HepG2 (cell line): ENCODE results near the gene FAM187B. TPM values are rescaled to one million over a fixed set of nuclear protein-coding genes. Genes with fewer than 3 reads are reported as not detected.
A peak's percentile ranks its signal among the peaks of the same experiment; 100 is the strongest.

Source experiments
- AGO2 ChIP-seq: fragments of 200-400 bp; formaldehyde crosslinking; optimal IDR thresholded peaks from 2 replicates; pipeline ENCODE3; 2017; ENCODE audit warnings: mild to moderate bottlenecking, low read depth, low read length, moderate library complexity
- ASH2L ChIP-seq: fragments of 300-600, 200-600 bp; sonication (generic); IDR thresholded peaks from 2 replicates; pipeline ENCODE4 v1.7.0; 2017; ENCODE audit warnings: low read depth, mild to moderate bottlenecking, moderate library complexity, mixed read lengths, low read length; ENCODE audit not compliant: insufficient read length
- CTCF ChIP-seq: sonication (generic); formaldehyde crosslinking; IDR thresholded peaks from 2 replicates; pipeline ENCODE4 v1.5.0; 2020; ENCODE audit warnings: mild to moderate bottlenecking, missing genetic modification reagents, moderate library complexity
- HMGXB3 ChIP-seq: sonication (generic); formaldehyde crosslinking; IDR thresholded peaks from 2 replicates; pipeline ENCODE4 v1.4.0; 2020; ENCODE audit warnings: missing genetic modification reagents, borderline replicate concordance
- HOXA3 ChIP-seq: sonication (generic); formaldehyde crosslinking; IDR thresholded peaks from 2 replicates; pipeline ENCODE4 v1.5.0; 2020; ENCODE audit warnings: missing genetic modification reagents
- KAT2B ChIP-seq: fragments of 150-350 bp; IDR thresholded peaks from 2 replicates; pipeline ENCODE4 v1.6.1; 2014; ENCODE audit warnings: low read depth, low read length, borderline replicate concordance
- MXD4 ChIP-seq: IDR thresholded peaks from 2 replicates; pipeline ENCODE4 v1.6.1; 2016; ENCODE audit warnings: mild to moderate bottlenecking, missing biosample characterization, missing genetic modification reagents
- MYC ChIP-seq: sonication (generic); formaldehyde crosslinking; IDR thresholded peaks from 2 replicates; pipeline ENCODE4 v1.9.0; 2021; ENCODE audit warnings: missing genetic modification reagents, borderline replicate concordance
- NFYB ChIP-seq: sonication (generic); formaldehyde crosslinking; IDR thresholded peaks from 2 replicates; pipeline ENCODE4 v1.4.0; 2020; ENCODE audit warnings: missing genetic modification reagents
- RAD21 ChIP-seq: fragments of 450-650 bp; formaldehyde crosslinking; IDR thresholded peaks from 2 replicates; pipeline ENCODE4 v1.5.0; 2020; ENCODE audit warnings: mild to moderate bottlenecking
- YEATS4 ChIP-seq: sonication (generic); formaldehyde crosslinking; IDR thresholded peaks from 2 replicates; pipeline ENCODE4 v1.4.0; 2020; ENCODE audit warnings: missing genetic modification reagents, borderline replicate concordance
- ZFP82 ChIP-seq: sonication (generic); formaldehyde crosslinking; IDR thresholded peaks from 2 replicates; pipeline ENCODE4 v1.5.1; 2020; ENCODE audit warnings: mild to moderate bottlenecking, missing genetic modification reagents, borderline replicate concordance
- ZNF501 ChIP-seq: sonication (generic); formaldehyde crosslinking; IDR thresholded peaks from 2 replicates; pipeline ENCODE4 v1.5.1; 2020; ENCODE audit warnings: mild to moderate bottlenecking, moderate library complexity, missing genetic modification reagents
- polyA plus RNA-seq, 8 experiments: library from polyadenylated mRNA; depleted of rRNA in 3 of 8; stranded (reverse) in 7 of 8; unstranded in 1 of 8; fragments of >200 nt; fragmentation: Illumina TruSeq in 4 of 8; extraction: Trizol in 4 of 8; gene quantifications; 2 replicates each; pipeline versions ENCODE4 v1.2.1 to v1.2.3, GENCODE V29; 2011 to 2016; ENCODE audit warnings: low read depth in 4 of 8, missing spikeins in 1 of 8, mixed read lengths in 1 of 8; ENCODE audit not compliant: insufficient read depth in 1 of 8
- total RNA-seq, 5 experiments: library from RNA; depleted of rRNA; stranded (reverse); fragments of >200 nt; fragmentation: Illumina TruSeq; extraction: Trizol; gene quantifications; 2 replicates each; pipeline ENCODE4 v1.2.3, GENCODE V29; 2016; ENCODE audit warnings: low read depth in 1 of 5
- TF ChIP-seq, protein P1 (sequence below): IDR thresholded peaks from 2 replicates; pipeline ENCODE4 v1.6.1; 2016; ENCODE audit warnings: missing compliant biosample characterization, missing genetic modification reagents, borderline replicate concordance
- TF ChIP-seq, protein P2 (sequence below), 2 experiments: sonication (generic) in 1 of 2; formaldehyde crosslinking in 1 of 2; IDR thresholded peaks; 2 replicates each; pipeline versions ENCODE4 v1.4.0 to v1.6.1; 2018 to 2020; ENCODE audit warnings: missing genetic modification reagents in 2 of 2, borderline replicate concordance in 1 of 2, low read depth in 1 of 2, mild to moderate bottlenecking in 1 of 2, missing biosample characterization in 1 of 2
- TF ChIP-seq, protein P3 (sequence below): sonication (generic); formaldehyde crosslinking; IDR thresholded peaks from 2 replicates; pipeline ENCODE4 v1.4.0; 2020; ENCODE audit warnings: missing genetic modification reagents

Gene FAM187B
- total and polyA plus RNA-seq, 2 of the 13 experiments (the other 11 are each of a cell fraction or from before 2014, with no cell fraction given), result not detected

- TF ChIP-seq, protein P1, sequence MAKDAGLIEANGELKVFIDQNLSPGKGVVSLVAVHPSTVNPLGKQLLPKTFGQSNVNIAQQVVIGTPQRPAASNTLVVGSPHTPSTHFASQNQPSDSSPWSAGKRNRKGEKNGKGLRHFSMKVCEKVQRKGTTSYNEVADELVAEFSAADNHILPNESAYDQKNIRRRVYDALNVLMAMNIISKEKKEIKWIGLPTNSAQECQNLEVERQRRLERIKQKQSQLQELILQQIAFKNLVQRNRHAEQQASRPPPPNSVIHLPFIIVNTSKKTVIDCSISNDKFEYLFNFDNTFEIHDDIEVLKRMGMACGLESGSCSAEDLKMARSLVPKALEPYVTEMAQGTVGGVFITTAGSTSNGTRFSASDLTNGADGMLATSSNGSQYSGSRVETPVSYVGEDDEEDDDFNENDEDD (CRISPR knock-in tag), result peak; percentile 51; the same call in 1 of the 2 replicates
- TF ChIP-seq, protein P2, sequence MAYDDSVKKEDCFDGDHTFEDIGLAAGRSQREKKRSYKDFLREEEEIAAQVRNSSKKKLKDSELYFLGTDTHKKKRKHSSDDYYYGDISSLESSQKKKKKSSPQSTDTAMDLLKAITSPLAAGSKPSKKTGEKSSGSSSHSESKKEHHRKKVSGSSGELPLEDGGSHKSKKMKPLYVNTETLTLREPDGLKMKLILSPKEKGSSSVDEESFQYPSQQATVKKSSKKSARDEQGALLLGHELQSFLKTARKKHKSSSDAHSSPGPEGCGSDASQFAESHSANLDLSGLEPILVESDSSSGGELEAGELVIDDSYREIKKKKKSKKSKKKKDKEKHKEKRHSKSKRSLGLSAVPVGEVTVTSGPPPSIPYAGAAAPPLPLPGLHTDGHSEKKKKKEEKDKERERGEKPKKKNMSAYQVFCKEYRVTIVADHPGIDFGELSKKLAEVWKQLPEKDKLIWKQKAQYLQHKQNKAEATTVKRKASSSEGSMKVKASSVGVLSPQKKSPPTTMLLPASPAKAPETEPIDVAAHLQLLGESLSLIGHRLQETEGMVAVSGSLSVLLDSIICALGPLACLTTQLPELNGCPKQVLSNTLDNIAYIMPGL (CRISPR knock-in tag; IDR thresholded peaks at IDR 0.05; ENCODE audit: borderline replicate concordance in 1 of 2, low read depth in 1 of 2), result peak; percentile 96 to 97
- TF ChIP-seq ZNF501 (CRISPR knock-in tag) (peak; percentile 70; the same call in 1 of the 2 replicates), AGO2 (peak; percentile 65), YEATS4 (CRISPR knock-in tag) (peak; percentile 52; the same call in 1 of the 2 replicates), MXD4 (CRISPR knock-in tag) (peak; percentile 69), NFYB (CRISPR knock-in tag) (peak; percentile 19; the same call in 1 of the 2 replicates), ZFP82 (CRISPR knock-in tag) (0 out of 2 replicates have a peak, but pooled peaks have one; percentile 62), ASH2L (no peak), CTCF (CRISPR knock-in tag) (peak; percentile 86), KAT2B (no peak), RAD21 (peak; percentile 74), MYC (CRISPR knock-in tag) (peak; percentile 57; the same call in 1 of the 2 replicates), HOXA3 (CRISPR knock-in tag) (peak; percentile 69), HMGXB3 (CRISPR knock-in tag) (no peak)
- TF ChIP-seq, protein P3, sequence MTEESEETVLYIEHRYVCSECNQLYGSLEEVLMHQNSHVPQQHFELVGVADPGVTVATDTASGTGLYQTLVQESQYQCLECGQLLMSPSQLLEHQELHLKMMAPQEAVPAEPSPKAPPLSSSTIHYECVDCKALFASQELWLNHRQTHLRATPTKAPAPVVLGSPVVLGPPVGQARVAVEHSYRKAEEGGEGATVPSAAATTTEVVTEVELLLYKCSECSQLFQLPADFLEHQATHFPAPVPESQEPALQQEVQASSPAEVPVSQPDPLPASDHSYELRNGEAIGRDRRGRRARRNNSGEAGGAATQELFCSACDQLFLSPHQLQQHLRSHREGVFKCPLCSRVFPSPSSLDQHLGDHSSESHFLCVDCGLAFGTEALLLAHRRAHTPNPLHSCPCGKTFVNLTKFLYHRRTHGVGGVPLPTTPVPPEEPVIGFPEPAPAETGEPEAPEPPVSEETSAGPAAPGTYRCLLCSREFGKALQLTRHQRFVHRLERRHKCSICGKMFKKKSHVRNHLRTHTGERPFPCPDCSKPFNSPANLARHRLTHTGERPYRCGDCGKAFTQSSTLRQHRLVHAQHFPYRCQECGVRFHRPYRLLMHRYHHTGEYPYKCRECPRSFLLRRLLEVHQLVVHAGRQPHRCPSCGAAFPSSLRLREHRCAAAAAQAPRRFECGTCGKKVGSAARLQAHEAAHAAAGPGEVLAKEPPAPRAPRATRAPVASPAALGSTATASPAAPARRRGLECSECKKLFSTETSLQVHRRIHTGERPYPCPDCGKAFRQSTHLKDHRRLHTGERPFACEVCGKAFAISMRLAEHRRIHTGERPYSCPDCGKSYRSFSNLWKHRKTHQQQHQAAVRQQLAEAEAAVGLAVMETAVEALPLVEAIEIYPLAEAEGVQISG (CRISPR knock-in tag), result peak; percentile 58; the same call in 1 of the 2 replicates
Measured at GRCh38 chr19:35269438-35270117, 41.0 kb upstream of the FAM187B start (continued).
